PC-3 (cell line): ENCODE measurements around the gene CHST11. TPM values are rescaled to one million over a fixed set of nuclear protein-coding genes. Genes with fewer than 3 reads are reported as not detected.

Experiments
- ATAC-seq: fragments of 200-7000 bp; cut with Tn5 transposase; 2 replicates; pipeline ENCODE4 v1.9.1; 2020; ENCODE audit warnings: mild to moderate bottlenecking, moderate library complexity
- BruUV-seq: library from RNA; stranded (reverse); fragments of 400-500 nt; replicated peaks from 2 replicates; lab custom pipeline; 2021; lab: Mats Ljungman, UMichigan
- CTCF ChIA-PET: fragments of 300-600 bp; sonication (Branson Sonifier 250); formaldehyde crosslinking; loops from one replicate; lab custom pipeline; 2022; ENCODE audit warnings: antibody characterized with exemption; lab: Charles Lee
- POLR2A ChIA-PET: fragments of 300-600 bp; sonication (Branson Sonifier 250); formaldehyde crosslinking; loops from one replicate; lab custom pipeline; 2022; ENCODE audit warnings: antibody characterized with exemption; ENCODE audit not compliant: unreplicated experiment; lab: Charles Lee
- DNase-seq: peaks from one replicate; pipeline ENCODE4 v3.0.0-alpha.2; 2015
- H2AFZ ChIP-seq: fragments of 300-600 bp; sonication (generic); 2 replicates; pipeline ENCODE4 v1.6.0; 2016; ENCODE audit warnings: antibody characterized with exemption, low read length
- H3F3A ChIP-seq: fragments of 300-600 bp; sonication (generic); one replicate; pipeline ENCODE4 v1.6.0; 2017; ENCODE audit warnings: antibody characterized with exemption, low read length, control low read depth, mild to moderate bottlenecking; ENCODE audit not compliant: unreplicated experiment
- H3K27ac ChIP-seq: fragments of 300-600 bp; sonication (generic); 2 replicates; pipeline ENCODE4 v1.5.1; 2016; ENCODE audit warnings: mild to moderate bottlenecking, low read length
- H3K27me3 ChIP-seq: fragments of 300-600 bp; sonication (generic); 2 replicates; pipeline ENCODE4 v1.6.1; 2016; ENCODE audit warnings: low read length, mixed read lengths
- H3K36me3 ChIP-seq: fragments of 300-600 bp; sonication (generic); 2 replicates; pipeline ENCODE4 v1.6.1; 2016; ENCODE audit warnings: low read depth, mixed run types, low read length, mixed read lengths
- H3K4me1 ChIP-seq: fragments of 300-600 bp; sonication (generic); 2 replicates; pipeline ENCODE4 v1.5.1; 2016; ENCODE audit warnings: low read length; ENCODE audit not compliant: insufficient read depth
- H3K4me2 ChIP-seq: fragments of 300-600 bp; sonication (generic); 2 replicates; pipeline ENCODE4 v1.6.0; 2016; ENCODE audit warnings: low read length
- H3K4me3 ChIP-seq: fragments of 300-600 bp; sonication (generic); 2 replicates; pipeline ENCODE4 v1.5.1; 2016; ENCODE audit warnings: mild to moderate bottlenecking, low read length, mixed read lengths
- H3K79me2 ChIP-seq: fragments of 300-600 bp; sonication (generic); 2 replicates; pipeline ENCODE4 v1.6.1; 2017; ENCODE audit warnings: low read length, mixed read lengths
- H3K9ac ChIP-seq: fragments of 300-600 bp; sonication (generic); 2 replicates; pipeline ENCODE4 v1.6.0; 2016; ENCODE audit warnings: mild to moderate bottlenecking, low read length
- H3K9me2 ChIP-seq: fragments of 300-600 bp; sonication (generic); replicated peaks from 2 replicates; pipeline ENCODE4 v1.6.1; 2016; ENCODE audit warnings: mixed run types, low read length, mixed read lengths
- H3K9me3 ChIP-seq: fragments of 300-600 bp; sonication (generic); 2 replicates; pipeline ENCODE4 v1.6.1; 2016; ENCODE audit warnings: low read length, mixed read lengths
- H4K20me1 ChIP-seq: fragments of 300-600 bp; sonication (generic); 2 replicates; pipeline ENCODE4 v1.6.1; 2016; ENCODE audit warnings: low read length, mixed read lengths
- EZH2 ChIP-seq: fragments of 300-600 bp; sonication (generic); IDR thresholded peaks from one replicate; pipeline ENCODE4 v1.6.1; 2017; ENCODE audit warnings: antibody characterized with exemption, mild to moderate bottlenecking, low read length; ENCODE audit not compliant: unreplicated experiment
- EZH2phosphoT487 ChIP-seq: fragments of 300-600 bp; sonication (generic); IDR thresholded peaks from 2 replicates; pipeline ENCODE4 v1.6.1; 2018; ENCODE audit warnings: mild to moderate bottlenecking, antibody characterized with exemption, low read length, borderline replicate concordance
- intact Hi-C: fragments of 100-400 bp; cut with micrococcal nuclease; formaldehyde crosslinking; loops from 2 replicates; pipeline ENCODE4 v1.9.0; 2023
- total RNA-seq: library from RNA; depleted of rRNA; stranded (reverse); fragments of >200 nt; gene quantifications from 2 replicates; pipeline ENCODE4 v1.2.3, GENCODE V29; 2014
- TF ChIP-seq, protein P1 (sequence below): fragments of 300-600 bp; sonication (generic); conservative IDR thresholded peaks from 2 replicates; pipeline ENCODE4 v1.5.1; 2017; ENCODE audit warnings: antibody characterized with exemption, low read depth, mild to moderate bottlenecking, low read length

CHST11 gene
- total RNA-seq, 1 experiment from 2014 or later, result 53.5 TPM

DNA sequence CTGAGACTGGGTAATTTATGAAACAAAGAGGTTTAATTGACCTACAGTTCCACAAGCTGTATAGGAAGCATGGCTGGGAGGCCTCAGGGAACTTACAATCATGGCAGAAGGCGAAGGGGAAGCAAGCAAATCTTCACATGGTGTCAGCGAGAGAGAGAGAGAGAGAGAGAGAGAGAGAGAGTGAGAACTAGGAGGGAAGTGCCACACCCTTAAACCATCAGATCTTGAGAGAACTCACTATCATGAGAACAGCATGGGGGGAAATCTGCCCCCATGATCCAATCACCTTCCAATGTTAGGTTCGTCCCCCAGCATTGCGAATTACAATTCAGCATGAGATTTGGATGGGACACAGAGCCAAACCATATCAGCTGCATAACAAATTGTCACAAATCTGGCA, 96.7 kb downstream of the CHST11 start:
- CTCF ChIA-PET, result no interaction called here
- Histone ChIP-seq H4K20me1 (no peaks in the 10 kb centered on the region), H3K9me2 (no peaks in the 10 kb centered on the region)

DNA sequence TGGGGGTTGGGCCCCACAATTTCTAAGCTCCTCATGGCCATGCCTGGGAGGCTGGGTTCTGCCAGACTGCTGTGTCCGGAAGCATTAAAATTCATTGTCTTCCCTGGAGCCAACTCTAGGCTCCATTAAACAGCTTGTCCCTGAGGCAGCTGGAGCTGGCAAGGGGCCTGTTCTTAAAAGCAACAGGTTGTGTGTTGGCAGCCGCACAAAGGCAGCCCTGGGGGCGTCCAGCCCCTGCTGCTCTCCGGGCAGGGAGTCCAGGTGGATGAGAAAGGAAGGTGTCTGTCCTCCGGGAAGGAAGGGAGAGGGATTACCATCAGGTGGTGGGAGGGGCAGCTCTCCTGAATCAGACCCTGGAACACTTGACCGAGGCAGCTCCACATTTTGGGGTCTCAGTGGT, 98.9 kb downstream of the CHST11 start:
- H3K27ac ChIP-seq, result no peak overlapping the region
- DNase-seq, result no peak
- no peaks in the 10 kb centered on the region for H3K9me3 ChIP-seq
- intact Hi-C loops, result no loop called here
- no peaks in the 10 kb centered on the region for H3K79me2 ChIP-seq
- no TSS peak for BruUV-seq
- peak; percentile 15; the same call in 1 of the 2 replicates for ATAC-seq
- no peak overlapping the region for H2AFZ ChIP-seq
- ChIA-PET POLR2A (no interaction called here), CTCF (no interaction called here)
- no peak overlapping the region for H3K9ac ChIP-seq
- H3K9me2 ChIP-seq, result no peaks in the 10 kb centered on the region
- no peak overlapping the region for H3K4me3 ChIP-seq
- no peaks in the 10 kb centered on the region for H3K27me3 ChIP-seq
- no peaks in the 10 kb centered on the region for H3K36me3 ChIP-seq
- no peaks in the 10 kb centered on the region for H4K20me1 ChIP-seq
- no peaks in the 10 kb centered on the region for H3F3A ChIP-seq
- no peaks in the 10 kb centered on the region for H3K4me1 ChIP-seq
- no peak for TF ChIP-seq EZH2phosphoT487
- no peak for TF ChIP-seq EZH2
- TF ChIP-seq, protein P1, sequence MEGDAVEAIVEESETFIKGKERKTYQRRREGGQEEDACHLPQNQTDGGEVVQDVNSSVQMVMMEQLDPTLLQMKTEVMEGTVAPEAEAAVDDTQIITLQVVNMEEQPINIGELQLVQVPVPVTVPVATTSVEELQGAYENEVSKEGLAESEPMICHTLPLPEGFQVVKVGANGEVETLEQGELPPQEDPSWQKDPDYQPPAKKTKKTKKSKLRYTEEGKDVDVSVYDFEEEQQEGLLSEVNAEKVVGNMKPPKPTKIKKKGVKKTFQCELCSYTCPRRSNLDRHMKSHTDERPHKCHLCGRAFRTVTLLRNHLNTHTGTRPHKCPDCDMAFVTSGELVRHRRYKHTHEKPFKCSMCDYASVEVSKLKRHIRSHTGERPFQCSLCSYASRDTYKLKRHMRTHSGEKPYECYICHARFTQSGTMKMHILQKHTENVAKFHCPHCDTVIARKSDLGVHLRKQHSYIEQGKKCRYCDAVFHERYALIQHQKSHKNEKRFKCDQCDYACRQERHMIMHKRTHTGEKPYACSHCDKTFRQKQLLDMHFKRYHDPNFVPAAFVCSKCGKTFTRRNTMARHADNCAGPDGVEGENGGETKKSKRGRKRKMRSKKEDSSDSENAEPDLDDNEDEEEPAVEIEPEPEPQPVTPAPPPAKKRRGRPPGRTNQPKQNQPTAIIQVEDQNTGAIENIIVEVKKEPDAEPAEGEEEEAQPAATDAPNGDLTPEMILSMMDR, result no peak
- H3K4me2 ChIP-seq, result no peak overlapping the region

More for the DNA sequence above, 96.7 kb downstream of the CHST11 start:
- no peaks in the 10 kb centered on the region for H3F3A ChIP-seq
- no peak for DNase-seq
- BruUV-seq, result no TSS peak
- no peak for ATAC-seq
- POLR2A ChIA-PET, result no interaction called here
- no peak overlapping the region for H3K4me3 ChIP-seq
- no peak overlapping the region for H3K27ac ChIP-seq
- no peak overlapping the region for H2AFZ ChIP-seq
- H3K9ac ChIP-seq, result no peak overlapping the region
- no peak overlapping the region for H3K4me2 ChIP-seq
- H3K36me3 ChIP-seq, result no peaks in the 10 kb centered on the region
- H3K79me2 ChIP-seq, result no peaks in the 10 kb centered on the region
- intact Hi-C loops, result no loop called here
- TF ChIP-seq, protein P1, result no peak
- TF ChIP-seq EZH2phosphoT487 (no peak), EZH2 (no peak)
- no peaks in the 10 kb centered on the region for H3K4me1 ChIP-seq
- H3K27me3 ChIP-seq, result no peaks in the 10 kb centered on the region
- H3K9me3 ChIP-seq, result no peaks in the 10 kb centered on the region

DNA sequence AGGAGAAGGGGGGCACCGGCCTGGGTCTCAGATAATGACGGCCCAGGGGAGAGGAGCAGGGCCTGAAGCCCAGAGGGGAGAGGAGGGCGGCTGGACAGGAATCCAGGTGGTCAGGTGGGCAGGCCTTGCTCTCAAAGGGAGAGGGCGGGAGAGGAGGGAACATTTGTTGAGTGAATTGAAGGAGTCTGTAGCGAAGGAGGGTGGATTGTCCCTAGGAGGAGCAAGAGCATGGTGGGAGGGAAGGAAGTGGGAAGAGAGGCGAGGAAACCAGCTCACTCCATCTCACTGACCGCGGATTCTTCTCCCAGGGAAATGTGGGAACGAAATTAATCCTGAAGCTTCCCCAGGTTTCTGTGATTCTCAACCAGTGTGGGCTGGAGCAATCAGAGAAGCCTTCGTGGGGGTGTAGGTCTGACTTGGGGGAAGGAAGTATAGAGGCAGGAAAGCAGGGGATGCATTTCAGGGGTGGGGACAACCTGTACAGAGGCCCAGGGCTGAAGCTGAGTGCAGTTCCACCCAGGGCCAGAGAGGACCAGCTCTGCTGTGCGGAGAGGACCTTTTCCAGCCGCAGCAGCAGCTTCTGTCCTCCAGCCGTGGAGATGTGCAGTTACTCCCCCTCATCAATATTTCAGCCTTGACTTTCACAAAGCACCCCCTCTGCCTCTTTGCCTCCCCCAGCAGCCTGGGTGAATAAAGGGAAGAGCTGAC, 100.9 kb downstream of the CHST11 start:
- POLR2A ChIA-PET, result no interaction called here

More for the DNA sequence above, 100.9 kb downstream of the CHST11 start:
- ATAC-seq, result no peak; the same call in 1 of the 2 replicates
- H3K9me3 ChIP-seq, result no peaks in the 10 kb centered on the region
- TF ChIP-seq EZH2, result no peak
- TF ChIP-seq, protein P1, result no peak
- TF ChIP-seq EZH2phosphoT487, result no peak
- no peak overlapping the region for H3K4me3 ChIP-seq
- intact Hi-C loops, result no loop called here
- no peaks in the 10 kb centered on the region for H3K36me3 ChIP-seq
- BruUV-seq, result no TSS peak
- H3F3A ChIP-seq, result no peaks in the 10 kb centered on the region
- no peaks in the 10 kb centered on the region for H3K4me1 ChIP-seq
- no peak overlapping the region for H3K9ac ChIP-seq
- CTCF ChIA-PET, result no interaction called here
- no peak overlapping the region for H3K27ac ChIP-seq
- H3K27me3 ChIP-seq, result no peaks in the 10 kb centered on the region
- no peaks in the 10 kb centered on the region for H4K20me1 ChIP-seq
- DNase-seq, result no peak
- no peaks in the 10 kb centered on the region for H3K79me2 ChIP-seq
- no peaks in the 10 kb centered on the region for H3K9me2 ChIP-seq
- no peak overlapping the region for H2AFZ ChIP-seq
- no peak overlapping the region for H3K4me2 ChIP-seq
